ENCODE results near the gene FOXP1.

FOXP1 gene

GRCh38 chr3:71118436-71118835 is 465.1 kb downstream of the FOXP1 start:
- H3K4me3 ChIP-seq (ENCODE audit: low read depth, low read length) = no peak overlapping the region

GRCh38 chr3:71117572-71118247 is 465.8 kb downstream of the FOXP1 start:
- Histone ChIP-seq H3K4me3 (ENCODE audit: low read depth, low read length) (no peak overlapping the region), H3K4me1 (ENCODE audit: control insufficient read depth, insufficient read depth, low read length) (no peaks in the 10 kb centered on the region), H3K27ac (ENCODE audit: low read depth, low read length) (no peak overlapping the region), H3K36me3 (ENCODE audit: control insufficient read depth, insufficient read depth, low read length) (no peaks in the 10 kb centered on the region), H3K27me3 (ENCODE audit: control insufficient read depth, insufficient read depth, low read length) (no peaks in the 10 kb centered on the region), H3K9me3 (ENCODE audit: control insufficient read depth, insufficient read depth, low read length) (no peaks in the 10 kb centered on the region), H3K9ac (ENCODE audit: low read depth, low read length) (no peak overlapping the region)

More at GRCh38 chr3:71118436-71118835, 465.1 kb downstream of the FOXP1 start:
- Histone ChIP-seq H3K27ac (ENCODE audit: low read depth, low read length) (no peak overlapping the region), H3K9ac (ENCODE audit: low read depth, low read length) (no peak overlapping the region), H3K36me3 (ENCODE audit: control insufficient read depth, insufficient read depth, low read length) (no peaks in the 10 kb centered on the region), H3K4me1 (ENCODE audit: control insufficient read depth, insufficient read depth, low read length) (0 out of 2 replicates have a peak, but pooled peaks cover 3% of the 10 kb centered on the region), H3K9me3 (ENCODE audit: control insufficient read depth, insufficient read depth, low read length) (no peaks in the 10 kb centered on the region), H3K27me3 (ENCODE audit: control insufficient read depth, insufficient read depth, low read length) (no peaks in the 10 kb centered on the region)

GRCh38 chr3:71114610-71115009 is 468.9 kb downstream of the FOXP1 start:
- Histone ChIP-seq H3K4me1 (ENCODE audit: control insufficient read depth, insufficient read depth, low read length) (peaks cover 7% of the 10 kb centered on the region), H3K27ac (ENCODE audit: low read depth, low read length) (no peak overlapping the region), H3K9ac (ENCODE audit: low read depth, low read length) (no peak overlapping the region), H3K27me3 (ENCODE audit: control insufficient read depth, insufficient read depth, low read length) (no peaks in the 10 kb centered on the region), H3K36me3 (ENCODE audit: control insufficient read depth, insufficient read depth, low read length) (peaks cover 8% of the 10 kb centered on the region; the same call in 1 of the 2 replicates), H3K4me3 (ENCODE audit: low read depth, low read length) (no peak overlapping the region), H3K9me3 (ENCODE audit: control insufficient read depth, insufficient read depth, low read length) (no peaks in the 10 kb centered on the region)

GRCh38 chr3:71112576-71112975 is 471.0 kb downstream of the FOXP1 start:
- Histone ChIP-seq H3K9me3 (ENCODE audit: control insufficient read depth, insufficient read depth, low read length) (no peaks in the 10 kb centered on the region), H3K27ac (ENCODE audit: low read depth, low read length) (no peak overlapping the region), H3K4me1 (ENCODE audit: control insufficient read depth, insufficient read depth, low read length) (peaks cover 7% of the 10 kb centered on the region), H3K9ac (ENCODE audit: low read depth, low read length) (no peak overlapping the region), H3K36me3 (ENCODE audit: control insufficient read depth, insufficient read depth, low read length) (peaks cover 8% of the 10 kb centered on the region; the same call in 1 of the 2 replicates), H3K27me3 (ENCODE audit: control insufficient read depth, insufficient read depth, low read length) (no peaks in the 10 kb centered on the region), H3K4me3 (ENCODE audit: low read depth, low read length) (no peak overlapping the region)

GRCh38 chr3:71111784-71112440 is 471.6 kb downstream of the FOXP1 start:
- no peak overlapping the region for H3K27ac ChIP-seq (ENCODE audit: low read depth, low read length)
- no peak overlapping the region for H3K9ac ChIP-seq (ENCODE audit: low read depth, low read length)
- peaks cover 8% of the 10 kb centered on the region; the same call in 1 of the 2 replicates for H3K36me3 ChIP-seq (ENCODE audit: control insufficient read depth, insufficient read depth, low read length)
- H3K27me3 ChIP-seq (ENCODE audit: control insufficient read depth, insufficient read depth, low read length) = no peaks in the 10 kb centered on the region
- H3K4me3 ChIP-seq (ENCODE audit: low read depth, low read length) = no peak overlapping the region
- H3K9me3 ChIP-seq (ENCODE audit: control insufficient read depth, insufficient read depth, low read length) = no peaks in the 10 kb centered on the region
- H3K4me1 ChIP-seq (ENCODE audit: control insufficient read depth, insufficient read depth, low read length) = peaks cover 7% of the 10 kb centered on the region

GRCh38 chr3:71110385-71111222 is 472.9 kb downstream of the FOXP1 start:
- H3K9ac ChIP-seq (ENCODE audit: low read depth, low read length) = no peak overlapping the region
- no peak overlapping the region for H3K27ac ChIP-seq (ENCODE audit: low read depth, low read length)
- H3K9me3 ChIP-seq (ENCODE audit: control insufficient read depth, insufficient read depth, low read length) = no peaks in the 10 kb centered on the region
- peaks cover 7% of the 10 kb centered on the region for H3K4me1 ChIP-seq (ENCODE audit: control insufficient read depth, insufficient read depth, low read length)
- peaks cover 8% of the 10 kb centered on the region; the same call in 1 of the 2 replicates for H3K36me3 ChIP-seq (ENCODE audit: control insufficient read depth, insufficient read depth, low read length)
- no peak overlapping the region for H3K4me3 ChIP-seq (ENCODE audit: low read depth, low read length)
- no peaks in the 10 kb centered on the region for H3K27me3 ChIP-seq (ENCODE audit: control insufficient read depth, insufficient read depth, low read length)

- no peaks in the 10 kb centered on the region for H3K27me3 ChIP-seq (ENCODE audit: control insufficient read depth, insufficient read depth, low read length)
- no peak overlapping the region for H3K9ac ChIP-seq (ENCODE audit: low read depth, low read length)
- H3K4me3 ChIP-seq (ENCODE audit: low read depth, low read length) = no peak overlapping the region
- H3K9me3 ChIP-seq (ENCODE audit: control insufficient read depth, insufficient read depth, low read length) = no peaks in the 10 kb centered on the region
- peaks cover 8% of the 10 kb centered on the region; the same call in 1 of the 2 replicates for H3K36me3 ChIP-seq (ENCODE audit: control insufficient read depth, insufficient read depth, low read length)
- no peak overlapping the region for H3K27ac ChIP-seq (ENCODE audit: low read depth, low read length)
- peaks cover 7% of the 10 kb centered on the region for H3K4me1 ChIP-seq (ENCODE audit: control insufficient read depth, insufficient read depth, low read length)
These were observed 473.6 kb downstream of the FOXP1 start for GRCh38 chr3:71109977-71110285.

- Histone ChIP-seq H3K36me3 (ENCODE audit: control insufficient read depth, insufficient read depth, low read length) (peaks cover 8% of the 10 kb centered on the region; the same call in 1 of the 2 replicates), H3K4me3 (ENCODE audit: low read depth, low read length) (no peak overlapping the region), H3K27ac (ENCODE audit: low read depth, low read length) (no peak overlapping the region), H3K4me1 (ENCODE audit: control insufficient read depth, insufficient read depth, low read length) (peaks cover 7% of the 10 kb centered on the region), H3K9ac (ENCODE audit: low read depth, low read length) (no peak overlapping the region), H3K9me3 (ENCODE audit: control insufficient read depth, insufficient read depth, low read length) (no peaks in the 10 kb centered on the region), H3K27me3 (ENCODE audit: control insufficient read depth, insufficient read depth, low read length) (no peaks in the 10 kb centered on the region)
These were observed 474.1 kb downstream of the FOXP1 start for GRCh38 chr3:71109241-71109976.

GRCh38 chr3:71107926-71108325 is 475.6 kb downstream of the FOXP1 start:
- Histone ChIP-seq H3K4me3 (ENCODE audit: low read depth, low read length) (no peak overlapping the region), H3K27ac (ENCODE audit: low read depth, low read length) (no peak overlapping the region), H3K4me1 (ENCODE audit: control insufficient read depth, insufficient read depth, low read length) (peaks cover 7% of the 10 kb centered on the region), H3K9ac (ENCODE audit: low read depth, low read length) (no peak overlapping the region), H3K27me3 (ENCODE audit: control insufficient read depth, insufficient read depth, low read length) (no peaks in the 10 kb centered on the region), H3K9me3 (ENCODE audit: control insufficient read depth, insufficient read depth, low read length) (no peaks in the 10 kb centered on the region), H3K36me3 (ENCODE audit: control insufficient read depth, insufficient read depth, low read length) (peaks cover 8% of the 10 kb centered on the region; the same call in 1 of the 2 replicates)

GRCh38 chr3:71104976-71105375 is 478.6 kb downstream of the FOXP1 start:
- H3K36me3 ChIP-seq (ENCODE audit: control insufficient read depth, insufficient read depth, low read length) = no peaks in the 10 kb centered on the region

More at GRCh38 chr3:71104976-71105375, 478.6 kb downstream of the FOXP1 start:
- Histone ChIP-seq H3K9me3 (ENCODE audit: control insufficient read depth, insufficient read depth, low read length) (no peaks in the 10 kb centered on the region), H3K4me3 (ENCODE audit: low read depth, low read length) (no peak overlapping the region), H3K9ac (ENCODE audit: low read depth, low read length) (no peak overlapping the region), H3K27ac (ENCODE audit: low read depth, low read length) (no peak overlapping the region), H3K27me3 (ENCODE audit: control insufficient read depth, insufficient read depth, low read length) (no peaks in the 10 kb centered on the region), H3K4me1 (ENCODE audit: control insufficient read depth, insufficient read depth, low read length) (peaks cover 8% of the 10 kb centered on the region; the same call in 1 of the 2 replicates)
